DMS53 (cell line): ENCODE results near the gene OR10G2.
"Not testable (repeated sequence)": the region's sequence is repeated elsewhere in the genome, so short reads cannot be mapped to it uniquely, and the experiment has no call there.

ENCODE experiments used
- DNase-seq: peaks from one replicate; lab custom pipeline; 2025; lab: John Stamatoyannopoulos, UW

The OR10G2 gene, protein sequence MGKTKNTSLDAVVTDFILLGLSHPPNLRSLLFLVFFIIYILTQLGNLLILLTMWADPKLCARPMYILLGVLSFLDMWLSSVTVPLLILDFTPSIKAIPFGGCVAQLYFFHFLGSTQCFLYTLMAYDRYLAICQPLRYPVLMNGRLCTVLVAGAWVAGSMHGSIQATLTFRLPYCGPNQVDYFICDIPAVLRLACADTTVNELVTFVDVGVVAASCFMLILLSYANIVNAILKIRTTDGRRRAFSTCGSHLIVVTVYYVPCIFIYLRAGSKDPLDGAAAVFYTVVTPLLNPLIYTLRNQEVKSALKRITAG

DNA sequence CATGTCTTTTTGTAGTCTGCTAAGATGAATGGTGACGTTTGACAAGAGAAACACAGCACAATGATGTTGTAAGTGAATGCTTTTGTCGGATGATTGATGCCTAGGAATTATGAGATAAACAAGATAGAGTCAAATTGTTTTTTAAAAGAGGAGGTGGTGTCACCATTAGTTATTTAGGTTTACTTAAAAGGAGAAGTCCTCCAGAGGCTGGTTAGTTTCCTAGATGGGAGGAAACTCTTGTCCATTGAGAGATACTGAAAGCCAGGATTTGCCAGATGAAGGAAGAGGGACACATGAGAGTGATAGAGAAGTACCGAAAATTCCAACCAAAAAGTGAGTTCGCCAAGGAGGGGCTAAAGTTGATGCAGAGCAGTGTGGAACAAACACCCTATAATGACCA, at the start of gene OR10G2:
OR10G2 (minus strand) TSS at position 101 of the 400 bp plus-strand sequence; CDS start at position 3, 98 bp downstream.
- no peak for DNase-seq

DNA sequence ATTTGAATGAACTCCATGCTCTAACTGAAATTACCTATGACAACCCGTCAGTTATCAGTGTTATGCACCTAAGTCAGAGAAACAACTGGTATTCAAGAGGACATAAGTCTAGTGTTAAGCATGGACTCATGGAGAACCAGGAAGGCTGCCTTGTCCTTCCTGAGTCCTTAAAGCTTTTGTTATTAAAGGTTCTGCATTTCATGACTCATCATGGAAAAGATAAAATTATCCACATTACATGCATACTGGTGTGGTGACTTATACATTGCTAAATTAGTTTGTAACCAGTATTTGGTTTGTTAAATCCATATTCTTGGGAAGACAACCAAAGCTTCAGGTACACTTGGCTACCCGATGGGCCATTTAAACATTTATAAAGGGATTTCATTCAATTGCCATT, 45.3 kb upstream of the OR10G2 start:
- peak; percentile 3 for DNase-seq

DNA sequence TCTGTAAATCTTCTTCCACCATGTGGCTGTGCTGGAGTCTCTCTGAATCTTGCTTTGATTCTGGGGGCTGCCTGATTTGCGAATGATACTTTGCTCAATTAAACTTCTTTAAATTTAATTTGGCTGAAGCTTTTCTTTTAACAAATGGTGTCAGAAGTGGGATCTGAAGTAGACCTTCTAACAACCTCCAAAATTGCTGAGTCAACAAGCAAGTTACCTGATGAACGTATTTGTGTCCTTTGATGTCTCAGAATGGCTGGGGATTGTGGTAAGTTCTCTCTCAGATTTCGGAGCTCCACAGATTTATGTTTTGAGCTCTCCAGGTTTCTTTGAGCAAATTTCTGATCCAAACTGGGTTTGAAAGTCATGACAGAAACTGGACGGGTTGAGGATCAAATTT, 40.8 kb upstream of the OR10G2 start:
- DNase-seq, result no peak

DNA sequence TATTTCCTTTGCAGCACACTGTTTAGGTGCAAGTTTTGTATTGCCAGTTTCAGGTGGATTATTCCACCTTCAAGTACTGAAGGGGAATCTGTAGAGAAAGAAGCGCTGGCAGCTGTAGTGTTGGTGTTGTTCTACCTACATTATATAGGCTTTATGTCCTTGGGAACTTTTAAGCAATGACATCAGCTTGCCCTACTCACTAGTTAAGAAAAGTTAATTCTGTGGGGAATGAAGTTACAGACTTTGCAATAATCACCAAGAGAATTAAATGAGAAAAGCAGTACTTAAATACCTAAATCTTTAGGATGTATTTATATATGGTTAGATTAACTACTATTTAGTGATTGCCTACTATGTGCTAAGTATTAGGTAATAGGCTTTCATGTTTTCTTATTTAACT, 39.0 kb upstream of the OR10G2 start, which contains the start of gene OR4E1:
OR4E1 (minus strand) TSS at position 101 of the 400 bp plus-strand sequence. CDS start 2,883 bp downstream, outside the sequence.
- no peak for DNase-seq

DNA sequence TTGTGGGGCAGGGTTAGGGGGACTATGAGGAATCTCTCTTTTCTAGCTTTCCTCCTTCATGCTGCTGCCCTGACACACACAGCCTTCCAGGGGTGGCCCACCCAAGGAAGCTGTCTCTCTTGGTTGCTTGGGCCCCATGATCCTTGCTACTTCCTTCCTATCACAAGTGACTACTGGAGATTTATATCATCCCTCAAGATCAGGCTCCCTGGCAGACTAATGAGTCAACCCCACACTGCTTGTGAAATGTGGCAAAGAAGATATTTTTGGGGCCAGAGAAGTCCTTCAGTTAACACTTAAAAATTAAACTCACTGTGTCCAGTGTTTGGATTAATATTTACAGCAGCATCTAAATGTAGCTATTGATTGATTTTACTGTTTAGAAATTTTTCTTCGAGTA, 37.4 kb upstream of the OR10G2 start:
- no peak for DNase-seq

DNA sequence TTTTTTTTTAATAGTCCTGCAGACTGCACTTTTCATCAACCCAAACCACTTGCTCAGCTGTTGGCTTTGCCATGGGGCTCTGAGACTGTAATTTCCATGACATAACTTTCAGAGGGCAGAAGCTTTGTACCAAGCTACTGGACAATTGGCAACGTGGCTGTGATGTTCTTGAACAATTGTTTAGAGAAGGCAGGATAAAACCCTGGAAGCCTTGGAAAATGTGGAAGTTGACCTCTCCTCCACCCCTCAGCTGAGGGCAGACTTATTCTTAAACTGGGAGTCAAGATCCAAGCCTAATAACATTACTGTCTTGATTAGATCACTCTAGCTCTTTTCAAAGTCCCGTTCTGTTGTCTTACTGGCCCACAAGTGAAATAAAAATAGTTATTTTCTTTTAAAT, 36.6 kb upstream of the OR10G2 start:
- no peak for DNase-seq

DNA sequence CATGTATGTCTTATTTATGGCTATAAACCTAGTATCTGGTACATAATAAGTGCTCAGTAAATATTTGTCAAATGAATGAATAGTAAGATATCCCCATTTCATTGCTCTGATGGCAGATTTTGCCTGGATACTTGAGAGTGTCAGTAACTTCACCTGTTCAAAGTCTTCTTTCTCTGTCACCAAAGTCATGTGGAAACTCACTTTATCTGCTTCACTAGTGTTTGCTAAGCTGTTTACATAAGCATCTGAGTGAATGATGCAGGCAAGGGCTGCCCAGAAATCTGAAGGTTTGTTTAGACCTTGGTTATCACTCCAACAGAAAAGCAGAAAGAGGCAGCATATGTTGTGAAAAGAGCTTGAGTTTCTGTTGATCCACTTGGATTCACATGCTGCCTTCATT, 34.5 kb upstream of the OR10G2 start:
- DNase-seq, result peak; percentile 47

DNA sequence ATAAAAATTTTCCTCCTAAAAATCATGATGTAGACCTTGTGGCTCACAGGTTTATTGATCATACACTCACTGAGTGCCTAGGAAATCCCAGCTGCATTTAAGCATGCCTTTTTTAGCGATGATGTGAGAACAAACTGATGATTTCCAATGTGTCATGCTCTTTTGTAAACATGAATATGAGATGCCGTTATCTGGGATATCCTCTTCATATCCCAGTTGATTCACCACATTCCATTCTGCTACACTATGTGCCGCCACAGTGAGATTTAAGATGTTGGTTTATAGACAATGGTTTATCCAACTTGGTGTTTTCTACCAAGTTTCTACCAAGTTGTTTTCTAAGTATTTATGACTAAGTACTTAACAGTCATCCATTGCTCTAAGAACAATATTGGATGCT, 33.6 kb upstream of the OR10G2 start:
- DNase-seq, result peak; percentile 60

DNA sequence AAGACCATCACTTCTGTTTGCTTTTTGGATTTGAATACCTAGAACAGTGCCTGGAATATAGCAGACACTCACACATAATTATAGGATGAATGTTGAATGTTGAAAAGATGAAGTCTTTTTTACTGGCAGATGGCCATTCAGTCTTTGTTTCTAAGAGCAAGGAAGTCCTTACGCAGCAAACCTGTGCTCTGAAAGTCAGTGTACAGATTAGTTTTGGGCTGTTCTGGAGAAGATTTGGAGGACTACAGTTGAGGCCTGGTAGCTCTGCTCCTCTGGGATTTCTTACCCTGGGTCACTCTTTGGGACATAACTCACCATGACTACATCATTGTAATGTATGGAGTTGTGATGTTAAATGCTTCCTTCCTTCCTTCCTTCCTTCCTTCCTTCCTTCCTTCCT, 22.2 kb upstream of the OR10G2 start:
- no peak for DNase-seq

DNA sequence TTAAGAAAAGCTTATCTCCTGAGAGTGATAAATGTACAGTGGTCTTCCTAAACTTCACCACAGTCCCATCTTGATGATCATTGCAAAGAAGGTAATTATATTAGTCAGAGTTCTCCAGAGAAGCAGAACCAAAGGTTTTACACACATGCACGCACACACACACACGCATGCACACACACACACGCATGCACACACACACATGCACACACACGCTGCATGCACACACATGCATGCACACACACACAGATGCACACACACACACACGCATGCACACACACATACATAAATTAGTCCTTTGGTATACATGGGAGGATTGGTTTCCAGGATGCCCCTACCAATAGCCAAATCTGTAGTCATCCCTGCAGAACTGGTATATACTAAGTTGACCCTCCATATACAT, 19.5 kb upstream of the OR10G2 start:
- no peak for DNase-seq

DNA sequence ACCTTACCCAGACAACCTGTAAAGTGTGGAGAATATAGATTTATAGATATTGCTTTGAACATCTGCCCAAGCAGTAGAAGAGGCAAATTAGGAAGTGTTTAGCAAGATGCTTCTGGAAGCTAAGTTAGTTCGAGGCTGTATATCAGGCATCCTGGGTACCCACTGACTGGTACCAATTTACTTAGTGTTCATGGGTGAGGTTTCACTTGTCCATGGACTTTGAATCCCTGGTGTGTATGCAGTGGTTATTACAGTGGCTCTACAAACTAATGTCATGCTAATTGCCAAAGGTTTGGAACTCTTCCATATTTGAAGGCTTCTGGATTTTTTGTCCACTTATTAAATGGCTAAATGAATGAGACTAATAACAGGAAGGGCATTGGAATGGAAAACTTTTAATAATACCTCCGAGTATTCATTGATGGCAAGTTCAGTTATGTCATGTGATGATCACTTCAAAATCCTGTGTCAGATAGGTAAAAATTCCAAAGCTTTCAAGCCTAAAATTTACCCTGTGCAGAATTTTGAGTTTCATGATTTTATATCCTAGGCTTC, 18.7 kb upstream of the OR10G2 start, which contains the start of gene OR4E2:
OR4E2 (plus strand) TSS at position 505 of the 555 bp plus-strand sequence. CDS start 11,248 bp downstream, outside the sequence.
- DNase-seq, result no peak

DNA sequence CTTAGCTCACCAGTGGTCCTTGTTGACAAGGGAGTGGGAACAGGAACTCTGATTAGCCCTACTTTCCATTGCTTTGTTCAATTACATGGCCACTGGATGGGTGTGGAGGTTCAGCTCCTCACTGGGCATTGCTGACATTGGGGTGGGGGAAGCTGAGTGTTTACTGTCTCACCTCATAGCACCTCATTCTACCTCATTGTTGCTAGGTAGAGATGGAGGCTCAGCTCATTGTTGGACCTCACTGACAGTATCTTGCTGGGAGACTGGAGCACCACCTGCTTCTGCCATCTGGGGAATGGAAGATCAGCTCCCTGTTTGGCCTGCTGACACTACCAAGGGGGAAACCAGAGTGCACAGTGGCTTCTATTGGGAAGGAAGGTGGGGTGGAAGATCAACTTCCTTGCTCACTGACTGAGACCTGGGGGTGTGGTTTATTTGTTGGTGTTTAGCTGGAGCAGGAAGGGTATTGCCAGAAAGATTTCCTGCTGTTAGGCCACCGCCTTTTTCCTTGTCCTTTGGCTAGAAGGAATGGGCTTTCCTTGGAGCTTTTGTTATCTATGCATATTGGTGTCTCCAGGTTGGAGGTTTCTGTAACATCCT, 17.6 kb upstream of the OR10G2 start:
- no peak for DNase-seq

DNA sequence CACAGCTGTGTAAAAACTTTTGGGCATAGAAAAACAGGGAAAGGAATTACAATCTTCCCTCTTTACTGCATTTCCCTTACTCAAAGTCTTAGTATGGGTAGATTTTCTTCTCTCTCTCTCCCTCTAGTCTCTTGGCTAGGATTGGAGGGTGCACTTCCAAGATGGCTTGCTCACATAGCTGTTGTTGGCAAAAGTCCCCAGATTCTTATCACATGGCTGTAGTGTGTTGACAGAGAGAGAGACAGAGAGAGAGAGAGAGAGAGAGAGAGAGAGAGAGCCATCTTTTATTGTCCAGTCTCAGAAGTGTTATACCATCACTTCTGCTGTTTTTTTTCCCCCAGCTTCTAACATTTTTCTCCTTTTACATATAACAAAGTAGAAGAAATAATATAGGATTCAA, 12.6 kb upstream of the OR10G2 start:
- DNase-seq, result peak; percentile 2

DNA sequence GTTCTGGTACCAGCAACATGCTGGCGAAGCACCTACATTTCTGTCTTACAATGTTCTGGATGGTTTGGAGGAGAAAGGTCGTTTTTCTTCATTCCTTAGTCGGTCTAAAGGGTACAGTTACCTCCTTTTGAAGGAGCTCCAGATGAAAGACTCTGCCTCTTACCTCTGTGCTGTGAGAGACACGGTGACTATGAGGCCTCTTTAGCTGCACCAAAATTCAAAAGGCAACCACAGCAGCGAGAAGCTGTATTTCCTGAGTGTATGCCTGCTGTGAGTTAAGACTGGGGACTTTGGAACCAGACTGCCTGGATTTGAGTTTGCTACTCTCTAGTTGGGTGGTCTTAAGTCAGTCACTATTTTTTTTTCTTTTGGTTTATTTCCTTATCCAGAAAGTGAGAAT, 8.7 kb upstream of the OR10G2 start:
- no peak for DNase-seq

DNA sequence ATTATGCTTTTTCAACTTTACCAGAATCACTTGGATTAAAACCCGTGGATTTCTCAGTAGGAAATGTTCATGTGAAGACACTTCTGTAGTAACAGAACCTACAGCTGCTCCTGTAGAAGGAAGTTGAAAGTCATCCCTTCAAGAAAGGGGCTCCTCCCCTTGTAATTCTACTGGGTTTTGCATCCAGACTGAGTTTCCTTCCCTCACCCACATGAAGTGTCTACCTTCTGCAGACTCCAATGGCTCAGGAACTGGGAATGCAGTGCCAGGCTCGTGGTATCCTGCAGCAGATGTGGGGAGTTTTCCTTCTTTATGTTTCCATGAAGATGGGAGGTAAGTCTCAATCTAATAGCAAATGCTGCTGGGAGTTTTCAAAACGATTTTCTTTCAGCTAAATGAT, 7.9 kb upstream of the OR10G2 start:
- no peak for DNase-seq

DNA sequence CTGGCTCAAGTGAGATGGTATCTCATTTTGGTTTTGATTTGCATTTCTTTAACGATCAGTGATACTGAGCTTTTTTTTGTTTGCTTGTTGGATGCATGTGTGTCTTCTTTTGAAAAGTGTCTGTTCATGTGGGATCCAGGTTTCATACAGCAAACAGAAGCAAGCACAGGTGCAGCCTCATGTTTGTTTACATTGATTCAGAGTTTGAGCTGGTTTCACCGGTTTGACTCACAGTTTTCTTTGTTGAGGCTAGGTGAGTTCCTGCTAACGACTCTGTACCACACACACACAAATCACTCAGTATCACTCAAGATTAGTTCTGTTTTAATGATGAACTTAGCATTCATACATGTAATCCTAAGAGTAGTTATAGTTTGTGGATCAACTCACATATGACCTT, 3.7 kb downstream of the OR10G2 start:
- DNase-seq, result peak; percentile 85

DNA sequence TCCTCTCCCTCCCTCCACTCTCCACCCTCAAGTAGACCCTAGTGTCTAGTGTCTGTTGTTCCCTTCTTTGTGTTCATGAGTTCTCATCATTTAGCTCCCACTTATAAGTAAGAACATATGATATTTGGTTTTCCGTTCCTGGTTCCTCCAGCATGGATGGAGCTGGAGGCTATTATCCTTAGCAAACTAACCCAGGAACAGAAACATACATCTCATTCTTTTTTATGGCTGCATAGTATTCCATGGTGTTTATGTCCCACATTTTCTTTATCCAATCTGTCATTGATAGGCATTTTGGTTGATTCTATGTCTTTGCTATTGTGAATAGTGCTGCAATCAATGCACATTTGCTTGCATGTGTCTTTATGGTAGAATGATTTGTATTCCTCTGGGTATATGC, 4.2 kb downstream of the OR10G2 start:
- DNase-seq, result not testable (repeated sequence)

DNA sequence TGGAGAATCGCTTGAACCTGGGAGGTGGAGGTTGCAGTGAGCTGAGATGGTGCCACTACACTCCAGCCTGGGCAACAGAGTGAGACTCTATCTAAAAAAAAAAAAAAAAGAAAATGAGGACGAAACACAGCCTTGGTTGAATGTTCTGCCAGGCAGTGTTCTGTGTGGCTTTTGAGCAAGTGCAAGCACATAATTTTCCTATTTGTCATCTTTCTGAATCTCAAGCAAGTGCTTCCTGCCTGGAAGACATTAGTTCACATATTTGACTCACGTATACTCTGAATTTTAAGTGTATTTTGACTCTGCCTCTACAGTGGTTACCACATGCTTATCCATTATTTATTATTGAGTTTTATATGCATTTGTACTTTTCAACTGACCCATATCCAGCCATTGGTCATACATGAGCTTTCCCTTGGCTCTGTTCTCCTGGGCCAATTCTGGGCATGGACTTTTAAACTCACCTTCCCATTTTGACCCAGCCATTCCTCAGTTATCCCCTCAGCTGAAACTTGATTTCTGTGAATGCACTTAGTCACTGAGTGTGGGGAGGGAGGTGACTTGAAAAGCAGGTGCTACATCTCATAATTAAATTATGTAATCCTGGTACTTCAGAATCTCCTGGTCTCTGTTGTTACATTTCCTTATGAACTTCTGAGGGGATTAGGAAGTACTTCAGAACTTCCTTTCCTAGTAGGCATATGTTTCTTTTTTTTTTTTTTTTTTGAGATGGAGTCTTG, 8.1 kb downstream of the OR10G2 start:
- peak; percentile 2 for DNase-seq

DNA sequence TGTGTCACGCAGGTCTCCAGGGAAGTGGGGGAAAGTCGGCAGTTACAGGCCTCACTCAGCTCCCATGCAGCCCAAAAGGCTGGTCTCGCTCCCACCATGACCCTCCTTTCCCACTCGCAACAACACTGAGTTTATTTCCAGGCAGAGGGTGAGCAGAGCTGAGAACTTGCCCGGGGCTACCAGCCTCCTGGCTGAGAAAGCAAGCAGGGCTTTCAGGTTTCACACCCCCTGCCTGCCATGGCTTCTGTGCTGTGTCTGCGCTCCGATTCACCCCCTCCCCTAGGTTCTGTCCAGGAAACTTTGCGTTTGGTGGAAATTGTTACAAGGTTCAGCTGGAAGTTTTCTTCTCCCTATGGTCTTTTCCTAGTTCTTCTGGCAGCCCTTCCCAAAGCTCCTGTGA, 17.1 kb downstream of the OR10G2 start:
- no peak for DNase-seq

DNA sequence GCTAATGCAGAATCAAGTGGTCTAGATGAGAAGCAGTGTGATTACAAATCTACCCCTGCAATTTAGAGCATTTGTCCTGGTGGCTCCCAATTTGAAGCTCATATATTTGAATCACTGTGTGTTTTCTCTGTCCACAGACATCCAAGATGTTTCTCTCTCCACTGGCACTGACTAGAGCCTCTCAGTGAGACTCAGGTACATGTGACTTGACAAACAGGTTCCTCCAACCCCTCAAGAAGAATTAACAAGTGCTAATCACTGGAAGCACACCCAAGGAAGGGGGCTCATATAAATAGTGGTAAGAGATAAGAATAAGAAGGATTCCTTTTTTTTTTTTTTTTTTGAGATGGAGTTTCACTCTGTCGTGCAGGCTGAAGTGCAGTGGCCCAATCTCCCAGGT, 20.5 kb downstream of the OR10G2 start:
- peak; percentile 33 for DNase-seq

DNA sequence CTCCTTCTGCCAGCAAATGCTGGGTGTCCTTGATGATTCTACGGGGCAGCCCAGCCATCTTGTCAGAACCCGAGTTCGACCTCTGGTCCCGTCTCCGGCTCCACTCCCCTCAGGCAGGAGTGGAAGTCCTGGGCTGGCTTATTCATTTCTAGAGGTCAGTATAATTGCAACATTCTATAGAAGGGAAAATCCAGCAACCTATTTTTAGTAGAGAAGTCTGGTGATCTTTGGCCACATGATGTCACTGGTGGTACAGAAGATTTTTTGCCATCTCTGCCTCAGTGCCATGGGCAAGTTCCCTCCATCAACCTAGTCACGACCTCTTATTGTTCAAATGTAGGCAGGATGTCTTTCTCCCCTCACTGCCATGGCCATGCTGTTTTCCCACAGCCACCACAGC, 22.4 kb downstream of the OR10G2 start:
- no peak for DNase-seq

DNA sequence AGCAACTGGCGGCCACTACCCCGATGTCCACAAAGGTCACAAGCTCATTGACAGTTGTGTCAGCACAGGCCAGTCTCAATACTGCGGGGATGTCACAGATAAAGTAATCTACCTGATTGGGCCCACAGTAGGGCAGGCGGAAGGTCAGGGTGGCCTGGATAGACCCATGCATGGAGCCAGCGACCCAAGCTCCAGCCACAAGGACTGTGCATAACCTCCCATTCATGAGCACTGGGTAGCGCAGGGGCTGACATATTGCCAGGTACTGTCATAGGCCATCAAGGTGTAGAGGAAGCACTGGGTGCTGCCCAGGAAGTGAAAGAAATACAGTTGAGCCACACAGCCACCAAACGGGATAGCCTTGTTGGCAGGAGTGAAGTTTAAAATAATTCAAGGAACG, 32.6 kb downstream of the OR10G2 start:
- not testable (repeated sequence) for DNase-seq

DNA sequence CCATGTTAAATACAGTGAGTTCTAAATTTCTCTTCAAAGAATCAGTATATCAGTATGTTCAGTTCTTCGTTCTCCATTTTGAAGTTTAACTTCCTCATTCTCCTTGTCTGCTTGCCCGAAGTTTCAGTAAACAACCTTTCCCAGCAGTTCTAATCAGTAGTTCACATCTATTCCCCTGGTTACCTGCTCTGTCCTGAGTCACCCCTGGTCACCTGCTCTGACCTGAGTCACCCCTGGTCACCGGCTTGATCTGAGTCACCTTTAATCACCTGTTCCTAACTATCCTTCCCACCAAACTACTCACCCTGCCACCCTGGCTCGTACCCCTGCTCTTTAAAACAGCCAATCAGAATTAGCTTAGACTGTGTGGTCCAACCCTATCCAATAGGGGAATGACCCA, 45.4 kb downstream of the OR10G2 start:
- DNase-seq, result peak; percentile 6
